Bone marrow (tissue), 2 donors: ENCODE data around the gene FHL2.
"Not testable (repeated sequence)": the region's sequence is repeated elsewhere in the genome, so short reads cannot be mapped to it uniquely, and the experiment has no call there.

Source experiments
- DNase-seq, 2 donors: peaks; one replicate each; lab custom pipeline; 2025; lab: John Stamatoyannopoulos, UW

Gene FHL2

GRCh38 chr2:105398336-105399206 is at the start of gene FHL2:
Gene FHL2, minus strand, starts transcription at chr2:105399051. Its CDS starts 12,535 bp downstream, at chr2:105386516.
- peak in 1 of 2 donors; percentile 6 for DNase-seq

GRCh38 chr2:105447476-105447875 is 48.6 kb upstream of the FHL2 start:
- no peak for DNase-seq

GRCh38 chr2:105446501-105446900 is 47.6 kb upstream of the FHL2 start:
- DNase-seq = no peak

DNA sequence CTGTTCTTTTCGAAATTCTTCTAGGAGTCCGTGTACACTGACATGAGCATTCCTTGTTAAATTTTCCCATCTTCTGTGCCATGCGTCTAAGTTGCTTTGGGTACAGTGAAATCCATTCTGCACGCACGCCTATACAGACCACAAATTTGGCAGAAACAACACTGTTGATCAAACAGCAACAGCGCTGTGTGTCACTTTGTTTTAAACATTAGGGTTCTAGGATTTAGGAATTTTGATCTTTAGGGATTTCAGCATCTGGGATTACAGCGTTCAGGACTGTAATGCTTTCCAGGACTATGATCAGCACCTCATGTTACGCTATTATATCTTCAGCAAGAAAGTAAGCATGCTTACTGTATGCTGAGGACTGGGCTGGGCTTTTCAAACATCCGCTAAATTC is 47.1 kb upstream of the FHL2 start:
- no peak for DNase-seq

DNA sequence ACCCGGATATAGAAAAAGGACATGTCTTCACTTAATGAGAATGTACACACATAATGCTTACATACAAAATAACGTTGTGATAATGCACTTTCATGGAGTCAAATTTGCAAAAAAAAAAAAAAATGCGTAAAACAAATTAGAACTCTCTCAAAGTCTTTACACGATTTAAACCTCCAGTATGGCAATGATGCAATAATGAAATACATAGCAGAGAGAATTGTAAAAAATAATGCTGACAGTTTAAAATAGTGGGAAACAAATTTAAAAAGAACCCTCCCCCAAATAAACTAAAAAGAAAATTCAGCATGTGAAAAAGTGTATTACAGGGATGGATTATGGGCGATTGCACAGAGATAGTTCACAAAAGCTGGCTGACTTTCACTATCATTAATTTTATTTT is 46.6 kb upstream of the FHL2 start:
- DNase-seq = no peak

GRCh38 chr2:105443617-105444598 is 45.1 kb upstream of the FHL2 start:
- no peak for DNase-seq

- no peak for DNase-seq
Measured at GRCh38 chr2:105442721-105443120, 43.9 kb upstream of the FHL2 start.

- DNase-seq = no peak
Measured at GRCh38 chr2:105442056-105442455, 43.2 kb upstream of the FHL2 start.

DNA sequence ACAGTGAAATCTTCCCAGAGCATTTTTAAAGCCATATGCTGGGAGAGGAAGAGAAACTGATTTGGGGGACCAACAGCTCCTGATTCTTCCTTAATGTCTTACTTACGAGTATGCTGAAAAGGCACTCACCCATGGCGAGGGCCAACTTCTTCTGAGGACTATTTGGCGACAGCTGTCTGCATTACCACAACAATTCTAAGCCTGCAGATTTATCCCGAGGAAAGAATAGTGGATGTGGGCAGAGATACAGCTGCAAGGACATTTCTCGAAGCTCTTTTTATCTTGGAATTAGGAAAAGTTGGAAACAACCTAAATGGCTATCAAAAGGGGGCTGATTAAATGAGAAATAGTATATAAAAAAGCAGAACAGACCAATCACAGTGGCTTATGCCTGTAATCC is 40.3 kb upstream of the FHL2 start:
- no peak for DNase-seq

DNA sequence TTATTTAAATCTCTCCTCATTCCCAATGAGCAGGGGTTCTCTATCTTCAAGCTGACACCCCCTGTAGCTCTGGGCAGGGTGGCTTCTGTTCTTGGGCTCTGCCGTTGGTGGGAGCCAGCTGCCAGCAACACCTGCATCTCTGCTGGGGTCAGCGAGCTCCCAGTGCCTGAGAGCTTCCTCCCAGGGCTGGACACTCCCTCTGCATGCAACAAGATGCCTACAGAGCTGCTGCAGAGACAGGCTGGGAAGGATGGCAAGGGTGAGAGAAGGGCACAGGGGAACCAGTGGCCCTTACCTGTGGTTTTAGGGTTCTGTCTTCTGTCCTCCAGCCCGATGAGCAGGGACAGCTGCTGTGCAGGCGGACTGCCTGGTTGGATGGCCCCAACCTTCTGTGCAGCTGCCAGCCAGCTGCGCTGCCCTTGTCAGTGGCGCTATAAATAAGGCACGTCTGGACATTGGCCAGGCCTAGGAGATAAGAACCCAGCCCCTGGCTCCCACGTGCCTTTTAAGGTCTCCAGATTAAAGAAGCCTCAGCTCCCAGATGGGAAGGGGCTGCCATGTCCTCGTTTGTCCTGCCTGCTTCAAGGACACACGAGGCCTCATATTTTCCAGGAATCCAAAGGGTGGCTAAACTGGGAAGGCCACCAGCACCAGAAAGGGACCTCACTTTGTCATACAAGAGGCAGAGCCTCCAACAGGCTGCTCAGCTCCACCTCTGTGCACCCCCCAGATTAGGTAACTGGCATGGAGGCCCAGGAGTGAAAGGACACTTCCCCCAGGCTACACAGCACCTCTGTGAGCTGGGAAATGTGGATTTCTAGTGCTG is 39.5 kb upstream of the FHL2 start:
- no peak for DNase-seq

- no peak for DNase-seq
Measured at GRCh38 chr2:105437708-105438103, 38.9 kb upstream of the FHL2 start.

- DNase-seq = no peak
Measured at GRCh38 chr2:105432749-105433148, 33.9 kb upstream of the FHL2 start.

DNA sequence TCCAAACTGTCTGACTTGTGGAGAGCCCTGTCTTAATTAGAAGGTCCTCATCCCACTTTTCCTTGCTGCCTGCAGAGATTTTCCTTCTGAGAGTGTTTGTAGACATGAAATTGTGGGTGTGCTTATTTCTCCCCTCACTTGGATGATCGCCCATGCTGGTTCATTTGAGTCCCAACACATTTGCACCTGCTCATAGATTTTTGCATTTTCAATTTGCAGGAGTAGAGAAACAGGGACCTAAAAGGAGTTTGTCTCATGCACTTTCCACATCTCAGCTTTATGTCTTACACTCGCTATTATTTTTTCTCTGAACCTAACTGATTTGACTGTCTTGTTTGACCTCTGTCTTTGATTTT is 33.2 kb upstream of the FHL2 start:
- DNase-seq = no peak

- DNase-seq = no peak
Measured at GRCh38 chr2:105431367-105432043, 32.7 kb upstream of the FHL2 start.

DNA sequence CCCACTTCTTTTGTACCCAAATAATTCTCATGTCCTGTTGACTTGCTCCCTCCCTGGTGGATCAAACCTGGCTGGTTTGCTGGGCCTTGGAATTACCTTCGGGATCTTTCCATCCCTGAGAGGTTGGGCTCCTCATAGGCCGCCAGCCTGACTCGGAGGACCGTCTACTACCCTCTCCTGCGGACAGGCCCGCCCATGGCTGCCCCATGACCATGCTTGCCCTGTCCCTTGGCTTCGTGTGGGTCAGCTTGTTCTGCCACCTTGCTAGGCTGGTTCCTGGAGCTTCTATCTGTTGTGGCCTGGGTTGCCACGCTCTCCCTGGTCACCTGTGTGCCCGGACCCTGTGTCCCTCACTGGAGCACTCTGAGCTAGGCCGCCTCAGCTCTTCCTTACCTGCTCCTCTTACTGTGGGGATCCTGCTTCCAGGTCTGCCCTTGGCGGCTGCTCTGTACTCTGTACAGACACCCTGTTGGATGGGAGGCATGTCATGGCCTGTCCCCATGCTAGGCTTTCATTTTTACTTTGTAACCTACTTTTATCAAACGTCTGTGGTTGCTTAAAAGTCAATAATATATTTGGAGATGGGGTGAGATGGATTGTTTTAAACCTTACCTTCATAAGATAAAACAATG is 29.7 kb upstream of the FHL2 start:
- DNase-seq = no peak

- DNase-seq = no peak
Measured at GRCh38 chr2:105427485-105427884, 28.6 kb upstream of the FHL2 start.

DNA sequence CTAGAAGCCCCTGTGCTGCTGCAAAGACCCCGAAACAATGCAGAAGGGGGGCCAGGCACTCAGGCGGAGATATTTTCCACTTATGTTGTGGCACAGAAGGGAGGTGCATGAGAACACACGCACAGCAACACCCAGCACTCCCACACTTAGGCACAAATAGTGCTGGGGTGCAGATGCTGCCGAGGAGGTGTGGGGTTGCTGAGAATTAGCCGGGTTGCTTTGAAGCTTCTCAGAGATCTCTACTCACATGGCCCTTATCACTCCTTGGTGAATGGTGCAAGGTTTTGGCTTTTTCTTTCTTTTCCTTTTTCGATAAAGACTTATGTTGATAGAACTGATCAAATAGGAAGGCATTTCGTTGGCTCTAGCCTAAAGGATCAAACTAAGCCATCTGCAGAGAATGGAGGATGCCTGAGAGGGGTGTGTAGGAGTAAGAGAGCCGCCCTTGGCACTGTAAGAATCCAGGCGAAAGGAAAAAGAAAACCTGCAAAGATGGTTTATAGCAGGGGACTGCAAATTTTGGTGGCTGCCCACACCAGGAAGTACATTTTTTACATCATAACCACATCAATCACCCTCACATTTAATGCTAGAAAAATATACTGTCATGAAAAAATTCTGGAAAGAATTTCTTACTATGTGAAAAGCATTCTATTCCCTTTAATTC is 27.9 kb upstream of the FHL2 start:
- no peak for DNase-seq

DNA sequence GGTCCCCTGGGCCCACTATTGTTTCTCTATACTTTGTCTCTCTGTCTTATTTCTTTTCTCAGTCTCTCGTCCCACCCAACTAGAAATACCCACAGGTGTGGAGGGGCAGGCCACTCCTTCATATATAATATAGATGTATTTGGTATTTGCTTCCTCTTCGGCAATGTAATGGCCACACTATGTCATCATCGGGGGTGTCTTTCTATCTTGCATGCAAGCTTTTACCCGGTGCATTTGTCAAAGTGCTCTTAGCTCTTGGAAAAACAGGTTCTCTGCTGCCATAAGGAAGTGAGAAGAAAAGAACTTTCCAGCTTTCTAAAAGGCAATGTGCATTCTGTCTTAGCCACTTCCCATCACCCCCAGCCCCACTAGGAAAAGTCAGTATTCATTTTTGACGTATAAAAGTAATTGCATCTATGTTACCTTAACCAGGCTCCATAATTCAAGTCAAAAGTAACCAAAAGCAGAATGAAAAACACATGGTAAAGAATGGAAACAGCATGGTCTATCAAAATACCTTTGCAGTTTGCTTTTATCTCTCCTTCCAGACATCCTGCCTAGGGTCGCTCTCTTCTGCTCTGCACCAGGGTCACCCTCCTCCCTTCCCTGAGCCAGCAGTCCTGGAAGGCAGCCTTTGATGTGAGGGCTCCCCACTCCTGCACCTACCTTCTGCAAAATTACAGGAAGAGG is 27.2 kb upstream of the FHL2 start:
- no peak for DNase-seq

DNA sequence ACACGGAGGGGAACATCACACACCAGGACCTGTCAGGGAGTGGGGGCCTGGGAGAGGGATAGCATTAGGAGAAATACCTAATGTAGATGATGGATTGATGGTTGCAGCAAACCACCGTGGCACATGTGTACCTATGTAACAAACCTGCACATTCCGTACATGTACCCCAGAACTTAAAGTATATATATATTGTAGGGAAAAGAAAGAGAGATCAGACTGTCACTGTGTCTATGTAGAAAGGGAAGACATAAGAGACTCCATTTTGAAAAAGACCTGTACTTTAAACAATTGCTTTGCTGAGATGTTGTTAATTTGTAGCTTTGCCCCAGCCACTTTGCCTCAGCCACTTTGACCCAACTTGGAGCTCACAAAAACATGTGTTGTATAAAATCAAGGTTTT is 26.0 kb upstream of the FHL2 start:
- not testable (repeated sequence) for DNase-seq

DNA sequence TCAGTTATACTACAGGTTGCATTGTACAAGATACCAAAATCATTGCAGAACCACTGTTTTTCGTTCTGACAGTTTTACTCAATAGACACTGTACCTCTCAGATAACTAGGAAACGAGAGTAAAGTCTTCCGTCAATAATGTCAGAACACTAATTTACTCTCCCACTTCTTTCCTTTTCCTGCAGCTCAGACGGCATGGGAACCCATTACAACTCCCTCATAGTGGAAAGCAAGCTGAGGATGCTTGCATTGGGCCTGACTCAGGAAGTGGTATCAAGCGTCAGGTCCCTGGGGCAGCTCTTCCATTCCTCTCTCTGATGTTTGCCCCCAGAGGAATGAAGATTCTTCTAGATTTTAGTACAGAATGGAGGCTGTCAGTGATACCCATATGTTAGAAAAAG is 23.9 kb upstream of the FHL2 start:
- DNase-seq = no peak
